Sigmoid colon (tissue), 7 donors: Measurements from ENCODE around the gene CDC42BPA. TPM values are rescaled to one million over a fixed set of nuclear protein-coding genes. Genes with fewer than 3 reads are reported as not detected.
"Not testable (repeated sequence)": the region's sequence is repeated elsewhere in the genome, so short reads cannot be mapped to it uniquely, and the experiment has no call there.

ENCODE experiments used
- DNase-seq: peaks from one replicate; pipeline ENCODE4 v3.0.0-alpha.2; 2019
- H3K27ac ChIP-seq, 4 donors: fragments of 200-600 bp; sonication (generic); one replicate each; pipeline ENCODE4 v1.5.1; 2016 to 2019; ENCODE audit warnings: mild to moderate bottlenecking in 1 of 4
- H3K27me3 ChIP-seq, 3 donors: fragments of 200-600 bp; sonication (generic); one replicate each; pipeline ENCODE4 v1.5.1; 2019; ENCODE audit warnings: mild to moderate bottlenecking in 1 of 3
- H3K36me3 ChIP-seq, 4 donors: fragments of 200-600 bp; sonication (generic); one replicate each; pipeline ENCODE4 v1.5.1; 2016 to 2019
- H3K4me1 ChIP-seq, 4 donors: fragments of 200-600 bp; sonication (generic); one replicate each; pipeline ENCODE4 v1.5.1; 2017 to 2019
- H3K4me3 ChIP-seq, 4 donors: fragments of 200-600 bp; sonication (generic); one replicate each; pipeline ENCODE4 v1.5.1; 2017 to 2019; ENCODE audit warnings: mild to moderate bottlenecking in 2 of 4, moderate library complexity in 1 of 4
- H3K9me3 ChIP-seq, 4 donors: fragments of 200-600 bp in 3 of 4; sonication (generic) in 3 of 4; one replicate each; pipeline versions ENCODE4 v1.5.1 to v1.6.1; 2013 to 2019
- CTCF ChIP-seq, 4 experiments: fragments of 450-650 bp in 3 of 4; fragments of 200-600 bp in 1 of 4; IDR thresholded peaks; one replicate each; pipeline ENCODE4 v1.5.1; 2016 to 2019; ENCODE audit warnings: antibody characterized with exemption in 4 of 4, mild to moderate bottlenecking in 3 of 4, moderate library complexity in 2 of 4
- EP300 ChIP-seq, 4 donors: sonication (generic); formaldehyde crosslinking; IDR thresholded peaks; one replicate each; pipeline ENCODE4 v1.6.1; 2017; ENCODE audit warnings: antibody characterized with exemption in 4 of 4
- POLR2A ChIP-seq, 2 donors: fragments of 450-650 bp; IDR thresholded peaks; one replicate each; pipeline ENCODE4 v1.6.1; 2016; ENCODE audit warnings: antibody characterized with exemption in 2 of 2, mild to moderate bottlenecking in 2 of 2, moderate library complexity in 2 of 2
- POLR2AphosphoS5 ChIP-seq, 4 donors: sonication (generic); formaldehyde crosslinking; IDR thresholded peaks; one replicate each; pipeline ENCODE4 v1.6.1; 2017; ENCODE audit warnings: antibody characterized with exemption in 4 of 4
- WGBS, 2 donors: extraction: QIAGEN DNeasy Blood & Tissue Kit; methylation state at CpG; one replicate each; pipeline ENCODE4 v1.1.7; 2013; 5-methylcytosine and 5-hydroxymethylcytosine counted together
- intact Hi-C: fragments of 100-400 bp; cut with DNase I; formaldehyde crosslinking; loops from one replicate; pipeline ENCODE4 v1.15.1; 2023
- polyA plus RNA-seq, 3 donors: library from polyadenylated mRNA; stranded (reverse); fragments of 200-250 nt; gene quantifications; one replicate each; pipeline ENCODE4 v1.2.3, GENCODE V29; 2013
- total RNA-seq, 4 donors: library from RNA; depleted of rRNA; stranded (reverse); fragments of >200 nt; gene quantifications; one replicate each; pipeline ENCODE4 v1.1.0, GENCODE V29; 2016
- donor health status: healthy with polysubstance abuse.
- donor health status: Bipolar disorder and iron deficiency.
- donor health status: healthy.

CDC42BPA gene
- total and polyA plus RNA-seq, 7 donors: 8.4 to 93.6 (median 60.8) TPM

DNA sequence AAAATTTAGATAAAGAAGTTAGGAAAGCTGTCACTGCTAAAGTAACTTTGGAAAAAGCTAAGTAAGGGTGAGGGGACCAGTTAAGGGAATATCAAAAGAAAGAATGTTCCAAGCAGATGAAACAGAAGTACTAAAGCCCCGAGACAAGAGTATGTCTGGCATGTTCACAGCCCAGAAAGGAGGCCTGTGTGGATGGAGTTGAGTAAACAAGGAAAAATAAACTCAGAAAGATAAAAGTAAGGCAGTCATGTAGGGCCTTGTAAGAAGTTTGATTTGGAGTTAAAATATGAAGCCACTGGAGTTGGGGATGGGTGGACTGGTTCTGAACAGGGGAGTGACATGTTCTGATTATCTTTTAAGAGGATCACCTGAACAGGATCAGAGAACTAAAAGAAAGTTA, 177.9 kb downstream of the CDC42BPA start:
- WGBS, 2 donors: 73 to 81% methylated on average over 1 of the region's 1 CpG
- H3K27me3 ChIP-seq: no peaks in the 10 kb centered on the region
- H3K4me1 ChIP-seq: no peaks in the 10 kb centered on the region
- TF ChIP-seq POLR2A (IDR thresholded peaks at IDR 0.05) (no peak), EP300 (IDR thresholded peaks at IDR 0.05) (no peak), CTCF (IDR thresholded peaks at IDR 0.05) (no peak), POLR2AphosphoS5 (IDR thresholded peaks at IDR 0.05) (no peak)
- H3K9me3 ChIP-seq: no peaks in the 10 kb centered on the region
- DNase-seq: no peak
- intact Hi-C loops: no loop called here
- no peak overlapping the region for H3K4me3 ChIP-seq
- peaks cover 0 to 60% (median 5%) of the 10 kb centered on the region in 4 donors for H3K36me3 ChIP-seq
- H3K27ac ChIP-seq: no peak overlapping the region

GRCh38 chr1:227136210-227136820, 182.0 kb downstream of the CDC42BPA start:
- intact Hi-C loops: no loop called here
- 90 to 97% methylated on average over 4 of the region's 4 CpGs for WGBS, 2 donors

DNA sequence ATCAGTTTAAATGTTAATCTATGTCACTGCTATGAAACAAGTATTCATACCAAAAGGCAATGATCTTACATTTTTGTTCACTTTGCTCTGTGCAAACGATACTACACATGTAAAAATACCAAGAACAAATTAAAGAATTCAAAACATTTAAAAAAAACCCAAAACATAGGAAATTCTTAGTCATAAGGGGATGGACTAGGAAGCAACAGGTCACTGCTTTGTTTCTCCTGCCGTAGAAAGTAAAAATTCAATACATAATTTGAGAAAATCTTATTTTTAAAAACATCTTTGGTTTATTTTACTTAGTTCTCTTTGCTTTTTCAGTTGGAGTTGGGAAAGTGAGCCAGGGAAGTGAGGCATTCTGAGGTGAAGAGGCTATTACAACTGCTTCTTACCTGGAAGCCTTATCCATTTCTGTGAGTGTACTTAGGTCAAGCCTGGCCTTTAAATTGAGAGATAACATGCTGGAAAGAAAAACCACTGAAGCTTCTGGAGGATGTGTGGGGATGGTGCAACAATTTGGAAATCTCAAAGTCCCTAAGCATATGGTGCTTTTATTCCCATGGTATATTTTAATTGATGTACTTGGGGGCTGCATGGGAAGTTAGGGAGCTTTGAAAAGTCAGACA, 183.5 kb downstream of the CDC42BPA start:
- Histone ChIP-seq H3K4me3 (no peak overlapping the region), H3K36me3 (peaks cover 0 to 17% (median 0%) of the 10 kb centered on the region in 4 donors), H3K4me1 (no peaks in the 10 kb centered on the region), H3K27me3 (no peaks in the 10 kb centered on the region), H3K9me3 (no peaks in the 10 kb centered on the region), H3K27ac (no peak overlapping the region)
- DNase-seq: no peak
- no peak for TF ChIP-seq POLR2A (IDR thresholded peaks at IDR 0.05)
- WGBS, 2 donors: 89 to 95% methylated on average over 2 of the region's 2 CpGs
- intact Hi-C loops: no loop called here

More at GRCh38 chr1:227136210-227136820, 182.0 kb downstream of the CDC42BPA start:
- Histone ChIP-seq H3K4me1 (no peaks in the 10 kb centered on the region), H3K36me3 (peaks cover 0 to 21% (median 0%) of the 10 kb centered on the region in 4 donors), H3K4me3 (no peak overlapping the region), H3K27ac (no peak overlapping the region), H3K9me3 (no peaks in the 10 kb centered on the region), H3K27me3 (no peaks in the 10 kb centered on the region)
- DNase-seq: no peak
- no peak for TF ChIP-seq POLR2AphosphoS5 (IDR thresholded peaks at IDR 0.05)
- TF ChIP-seq EP300 (IDR thresholded peaks at IDR 0.05): no peak
- no peak for TF ChIP-seq POLR2A (IDR thresholded peaks at IDR 0.05)
- TF ChIP-seq CTCF (IDR thresholded peaks at IDR 0.05): no peak

GRCh38 chr1:227132695-227133094, 185.6 kb downstream of the CDC42BPA start:
- H3K27ac ChIP-seq, H3K27me3 ChIP-seq, H3K4me3 ChIP-seq, H3K9me3 ChIP-seq, H3K4me1 ChIP-seq, intact Hi-C loops, DNase-seq: not testable (repeated sequence)
- peaks cover 0 to 13% (median 4%) of the 10 kb centered on the region in 4 donors for H3K36me3 ChIP-seq
- WGBS, 2 donors: 97 to 98% methylated on average over 32 of the region's 32 CpGs

GRCh38 chr1:227131193-227131592, 187.1 kb downstream of the CDC42BPA start:
- no peaks in the 10 kb centered on the region for H3K9me3 ChIP-seq
- peaks cover 0 to 14% (median 4%) of the 10 kb centered on the region in 4 donors for H3K36me3 ChIP-seq
- WGBS, 2 donors: 83 to 88% methylated on average over 3 of the region's 3 CpGs
- TF ChIP-seq EP300 (IDR thresholded peaks at IDR 0.05): no peak
- TF ChIP-seq CTCF (IDR thresholded peaks at IDR 0.05): peak in 3 of 4 experiments; percentile 10 to 51 (median 33)
- no peak for TF ChIP-seq POLR2A (IDR thresholded peaks at IDR 0.05)
- no peak for TF ChIP-seq POLR2AphosphoS5 (IDR thresholded peaks at IDR 0.05)
- no peak overlapping the region for H3K27ac ChIP-seq
- H3K4me1 ChIP-seq: no peaks in the 10 kb centered on the region
- DNase-seq: no peak
- intact Hi-C loops: no loop called here
- H3K27me3 ChIP-seq: no peaks in the 10 kb centered on the region
- no peak overlapping the region for H3K4me3 ChIP-seq
